Stimulated activated CD8-positive, alpha-beta memory T cell treated with anti-CD3 and anti-CD28 coated beads, Interleukin-12 subunit alpha, Interleukin-12 subunit beta, amount 100 ng/mL, for 4 hours (primary cell): Measurements from ENCODE around the gene ALAS2.
"Not testable (repeated sequence)": the region's sequence is repeated elsewhere in the genome, so short reads cannot be mapped to it uniquely, and the experiment has no call there.

Experiments
- DNase-seq: peaks from one replicate; pipeline ENCODE4 v3.0.0-alpha.2; 2020; ENCODE audit warnings: low read depth

ALAS2 gene, protein sequence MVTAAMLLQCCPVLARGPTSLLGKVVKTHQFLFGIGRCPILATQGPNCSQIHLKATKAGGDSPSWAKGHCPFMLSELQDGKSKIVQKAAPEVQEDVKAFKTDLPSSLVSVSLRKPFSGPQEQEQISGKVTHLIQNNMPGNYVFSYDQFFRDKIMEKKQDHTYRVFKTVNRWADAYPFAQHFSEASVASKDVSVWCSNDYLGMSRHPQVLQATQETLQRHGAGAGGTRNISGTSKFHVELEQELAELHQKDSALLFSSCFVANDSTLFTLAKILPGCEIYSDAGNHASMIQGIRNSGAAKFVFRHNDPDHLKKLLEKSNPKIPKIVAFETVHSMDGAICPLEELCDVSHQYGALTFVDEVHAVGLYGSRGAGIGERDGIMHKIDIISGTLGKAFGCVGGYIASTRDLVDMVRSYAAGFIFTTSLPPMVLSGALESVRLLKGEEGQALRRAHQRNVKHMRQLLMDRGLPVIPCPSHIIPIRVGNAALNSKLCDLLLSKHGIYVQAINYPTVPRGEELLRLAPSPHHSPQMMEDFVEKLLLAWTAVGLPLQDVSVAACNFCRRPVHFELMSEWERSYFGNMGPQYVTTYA

DNA sequence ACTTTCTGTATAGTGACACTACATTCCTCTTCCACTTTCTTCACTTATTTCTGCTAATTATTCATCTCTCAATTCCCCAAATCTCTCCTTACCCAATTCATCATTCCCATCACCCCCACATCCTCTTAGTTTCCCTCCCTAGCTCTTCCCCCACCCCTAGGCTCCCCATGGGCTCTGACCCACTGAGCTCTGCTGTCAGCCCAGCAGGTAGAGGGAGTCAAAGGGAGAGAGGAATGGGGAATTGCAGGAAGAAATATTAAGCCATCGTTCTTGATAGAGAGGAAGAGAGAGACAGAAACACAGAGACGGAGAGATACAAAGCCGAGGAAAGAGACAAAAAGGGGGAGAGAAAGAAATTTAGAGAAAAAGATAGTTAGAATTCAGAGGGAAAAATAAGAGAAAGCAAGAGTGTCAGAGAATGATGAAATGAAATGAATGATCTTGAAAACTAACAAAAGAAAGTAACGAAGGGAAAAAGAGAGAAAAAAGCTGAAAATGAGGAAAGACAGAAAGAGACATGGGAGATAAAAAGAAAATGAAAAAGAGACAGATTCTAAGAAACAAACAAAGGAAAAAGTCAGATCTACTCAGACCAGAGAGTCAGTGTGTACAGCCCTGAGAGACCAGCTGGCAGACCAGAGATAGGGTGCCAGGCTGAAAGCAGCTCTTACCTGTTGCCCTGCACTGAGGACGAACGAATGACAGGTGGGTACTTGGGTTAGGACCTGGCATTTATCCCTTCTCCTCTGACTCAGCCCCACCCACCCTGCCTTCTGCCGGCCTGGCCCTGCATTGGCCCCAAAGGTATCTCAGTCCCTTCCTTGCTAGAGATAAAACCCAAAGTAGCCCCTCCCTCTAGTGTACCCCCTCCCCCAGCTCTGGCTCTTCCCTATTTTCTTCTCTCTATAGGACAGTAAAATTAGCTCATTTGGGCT is at the start of gene ALAS2:
Gene ALAS2 (minus strand): TSS at position 707 of the 935 bp plus-strand sequence. CDS start 4,977 bp downstream, outside the sequence.
- no peak for DNase-seq

DNA sequence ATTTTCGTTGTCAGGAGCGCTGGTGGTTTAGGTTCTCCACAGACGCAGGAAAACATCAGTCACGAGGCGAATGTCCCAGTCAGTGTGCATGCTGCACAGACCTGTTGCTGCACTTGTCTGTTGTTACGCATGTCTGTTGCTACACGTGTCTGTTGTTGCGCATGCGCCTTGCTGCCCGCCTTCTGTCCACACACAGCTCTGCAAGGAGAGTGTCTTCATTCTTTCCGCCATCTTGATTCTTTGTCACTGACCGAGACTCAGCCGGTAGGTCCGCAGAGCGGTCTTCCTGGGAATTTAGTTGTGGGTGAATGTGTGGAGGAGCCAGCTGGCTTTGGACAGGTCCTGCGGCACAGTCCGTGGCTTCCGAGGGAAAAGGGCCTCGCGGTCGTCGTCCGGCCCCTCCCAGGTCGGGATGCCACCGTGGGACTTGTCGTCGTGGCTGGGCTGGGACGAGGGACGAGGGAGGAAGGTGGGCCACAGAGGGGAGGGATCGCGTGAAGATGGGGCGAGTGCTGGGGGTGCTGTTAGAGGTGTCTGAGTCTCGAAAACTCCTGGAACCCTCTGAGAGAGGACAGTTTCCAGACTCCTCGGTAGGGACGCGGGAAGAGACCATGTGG is 44.2 kb upstream of the ALAS2 start, which contains the start of gene PAGE2B:
Gene PAGE2B (plus strand): TSS at position 180 of the 617 bp plus-strand sequence. CDS start 1,012 bp downstream, outside the sequence.
- no peak for DNase-seq

DNA sequence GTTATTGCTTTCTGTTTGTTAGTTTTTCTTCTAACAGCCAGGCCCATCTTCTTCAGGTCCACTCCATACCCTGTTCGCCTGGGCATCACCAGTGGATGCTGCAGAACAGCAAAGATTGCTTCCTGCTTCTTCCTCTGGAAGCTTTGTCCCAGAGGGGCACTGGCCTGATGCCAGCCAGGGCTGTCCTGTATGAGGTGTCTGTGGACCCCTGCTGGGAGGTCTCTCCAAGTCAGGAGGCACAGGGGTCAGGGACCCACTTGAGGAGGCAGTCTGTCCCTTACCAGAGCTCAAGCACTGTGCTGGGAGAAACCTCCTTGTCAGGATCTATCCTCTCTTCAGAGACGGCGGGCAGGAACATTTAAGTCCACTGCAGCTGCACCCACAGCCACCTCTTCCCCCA is 41.5 kb upstream of the ALAS2 start:
- no peak for DNase-seq

DNA sequence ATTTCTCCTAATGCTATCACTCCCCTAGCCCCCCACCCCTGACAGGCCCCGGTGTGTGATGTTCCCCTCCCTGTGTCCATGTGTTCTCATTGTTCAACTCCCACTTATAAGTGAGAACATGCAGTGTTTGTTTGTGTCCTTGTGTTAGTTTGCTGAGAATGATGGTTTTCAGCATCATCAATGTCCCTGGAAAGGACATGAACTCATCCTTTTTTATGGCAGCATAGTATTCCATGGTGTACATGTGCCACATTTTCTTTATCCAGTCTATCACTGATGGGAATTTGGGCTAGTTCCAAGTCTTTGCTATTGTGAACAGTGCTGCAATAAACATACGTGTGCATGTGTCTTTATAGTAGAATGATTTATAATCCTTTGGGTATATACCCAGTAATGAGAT is 36.4 kb upstream of the ALAS2 start:
- not testable (repeated sequence) for DNase-seq

DNA sequence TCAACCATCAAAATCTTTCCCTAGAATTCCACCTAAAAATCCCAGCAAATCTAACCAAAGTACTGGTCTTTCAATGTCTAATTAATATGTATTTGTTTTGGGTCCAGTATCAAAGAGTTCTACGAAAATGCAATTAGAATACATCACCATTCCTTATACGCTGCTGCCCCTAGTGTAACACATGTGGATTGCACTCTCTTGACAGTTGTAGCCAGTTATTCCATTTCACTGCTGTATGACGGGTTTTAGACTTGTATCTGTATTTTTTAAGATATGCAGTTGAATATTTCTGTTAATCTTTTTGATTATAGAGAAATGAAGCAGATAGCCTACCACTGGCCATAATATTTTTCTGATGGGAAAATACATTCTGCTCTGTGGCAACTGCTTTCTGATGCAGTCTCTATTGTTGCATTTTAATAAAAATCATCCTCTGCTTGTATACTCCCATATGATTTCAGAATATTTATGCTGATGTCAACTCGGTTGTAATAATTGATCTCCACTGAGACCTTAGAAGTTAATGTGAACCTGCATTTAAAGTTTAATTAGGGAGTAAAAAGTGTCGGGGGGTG is 27.0 kb upstream of the ALAS2 start:
- no peak for DNase-seq

DNA sequence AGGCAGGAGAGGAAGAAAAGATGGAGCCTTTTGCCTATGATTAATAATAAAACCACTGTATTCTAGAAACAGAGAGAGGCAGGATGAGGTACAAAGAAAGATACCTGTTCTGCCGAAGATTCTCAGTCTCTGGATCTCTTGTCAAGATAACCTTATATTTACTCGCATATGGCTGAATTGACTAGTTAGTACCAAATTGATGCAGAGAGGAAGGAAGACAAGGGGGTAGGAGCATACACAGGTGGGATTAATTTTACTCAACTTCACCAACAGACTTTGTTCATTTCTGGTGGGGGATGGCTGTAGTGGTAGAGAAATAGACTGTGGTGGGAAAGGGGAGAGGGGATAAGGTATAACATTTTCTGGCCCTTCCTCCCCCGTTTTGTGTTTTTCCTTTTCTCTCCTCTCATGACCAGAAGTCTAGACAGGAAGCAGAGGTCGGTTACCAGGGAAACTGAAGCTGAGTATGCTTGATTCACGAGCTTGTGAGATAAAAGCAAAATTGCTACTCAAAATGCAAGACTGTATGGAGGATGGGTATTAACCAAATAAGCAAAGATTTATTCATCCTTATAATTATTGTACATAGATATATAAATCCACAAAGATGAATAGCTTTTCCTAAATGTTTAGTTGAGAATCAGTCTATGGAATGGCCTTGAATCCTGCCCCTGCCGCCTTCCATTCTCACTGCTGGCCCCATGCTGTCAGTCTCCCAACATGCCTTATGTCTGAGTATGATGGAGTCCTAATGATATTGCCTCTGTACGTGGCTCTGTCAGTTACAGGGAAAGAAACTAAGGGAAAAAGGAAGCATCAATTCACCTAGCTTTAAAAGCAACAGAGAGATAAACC is 26.3 kb upstream of the ALAS2 start:
- no peak for DNase-seq

DNA sequence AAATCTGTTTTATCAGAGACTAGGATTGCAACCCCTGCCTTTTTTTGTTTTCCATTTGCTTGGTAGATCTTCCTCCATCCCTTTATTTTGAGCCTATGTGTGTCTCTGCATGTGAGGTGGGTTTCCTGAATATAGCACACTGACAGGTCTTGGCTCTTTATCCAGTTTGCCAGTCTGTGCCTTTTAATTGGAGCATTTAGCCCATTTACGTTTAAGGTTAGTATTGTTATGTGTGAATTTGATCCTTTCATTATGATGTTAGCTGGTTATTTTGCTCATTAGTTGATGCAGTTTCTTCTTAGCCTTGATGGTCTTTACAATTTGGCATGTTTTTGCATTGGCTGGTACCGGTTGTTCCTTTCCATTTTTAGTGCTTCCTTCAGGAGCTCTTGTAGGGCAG is 19.8 kb upstream of the ALAS2 start:
- DNase-seq, result not testable (repeated sequence)

DNA sequence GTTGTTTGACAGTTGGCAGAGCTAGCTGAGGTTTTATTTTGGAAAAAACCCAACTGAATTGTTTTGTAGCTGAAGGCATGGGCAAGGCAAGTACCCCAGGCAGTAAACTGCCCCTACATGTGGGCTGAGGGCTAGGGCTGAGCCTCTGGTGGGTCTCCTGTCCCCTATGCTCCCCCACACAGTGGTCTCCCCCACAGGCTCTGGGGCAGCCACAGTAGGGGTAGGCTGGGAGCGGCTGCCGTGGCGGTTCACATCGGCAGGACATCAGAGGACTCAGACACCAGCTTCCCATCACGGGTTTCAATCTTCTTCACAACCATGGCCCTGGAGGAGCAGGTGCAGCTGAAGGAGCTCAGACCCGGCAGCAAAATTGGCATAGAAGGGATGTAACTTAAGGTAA is 10.7 kb upstream of the ALAS2 start:
- no peak for DNase-seq

DNA sequence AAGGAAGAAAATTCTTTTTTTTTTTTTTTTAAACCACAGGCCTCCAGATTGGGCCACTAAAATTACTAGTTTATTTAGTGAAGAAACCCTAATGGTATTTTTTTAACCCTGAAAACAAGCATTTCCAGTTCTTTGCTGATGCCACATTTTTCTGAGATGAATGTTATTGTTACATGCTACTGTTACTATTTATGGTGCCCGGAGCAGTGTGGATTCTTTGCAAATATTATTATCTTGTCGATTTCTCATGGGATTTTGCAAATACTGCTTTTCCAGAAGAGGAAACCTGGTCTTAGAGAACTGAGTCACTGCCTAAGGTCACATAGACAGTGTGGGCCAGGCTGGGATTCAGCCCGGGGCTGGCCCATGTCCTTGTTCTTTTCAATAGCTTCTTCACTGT is 8.7 kb upstream of the ALAS2 start:
- no peak for DNase-seq

DNA sequence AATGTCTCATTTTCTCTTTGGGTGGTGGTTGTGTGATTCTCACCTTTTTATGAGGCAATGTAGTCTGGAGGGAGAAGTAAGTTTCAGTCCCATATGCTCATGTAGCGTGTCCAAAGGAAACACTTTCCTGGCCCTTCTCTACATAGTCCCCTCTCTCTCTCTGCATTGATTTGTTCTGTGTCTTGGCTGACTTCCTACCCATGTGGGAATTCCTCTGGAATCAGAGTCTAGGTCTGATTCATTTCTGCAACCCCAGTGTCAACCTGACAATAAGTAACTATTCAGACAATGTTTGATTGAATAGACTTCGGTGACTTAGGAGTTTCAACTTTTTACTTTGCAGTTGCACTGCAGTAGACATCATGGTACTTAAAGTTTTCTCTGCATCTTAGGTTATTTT is 2.7 kb upstream of the ALAS2 start:
- no peak for DNase-seq

DNA sequence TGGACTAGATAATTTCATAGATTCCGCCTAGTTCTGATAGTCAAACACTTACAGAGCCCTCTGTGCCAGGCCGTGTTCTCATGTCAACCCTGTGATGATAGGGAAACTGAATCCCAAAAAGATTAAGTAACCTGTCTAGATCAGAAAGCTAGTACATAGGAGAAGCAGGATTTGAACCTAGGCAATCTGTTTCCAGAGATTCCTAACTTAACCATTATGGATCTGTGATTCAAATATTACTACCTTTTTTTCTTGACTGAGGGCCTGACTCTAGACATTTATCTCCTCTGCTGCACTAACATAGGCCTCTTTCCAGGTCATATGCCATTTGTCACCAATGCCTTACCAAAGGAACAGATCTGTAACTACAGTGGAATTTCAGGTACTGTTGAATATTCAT is 1.5 kb downstream of the ALAS2 start:
- no peak for DNase-seq

DNA sequence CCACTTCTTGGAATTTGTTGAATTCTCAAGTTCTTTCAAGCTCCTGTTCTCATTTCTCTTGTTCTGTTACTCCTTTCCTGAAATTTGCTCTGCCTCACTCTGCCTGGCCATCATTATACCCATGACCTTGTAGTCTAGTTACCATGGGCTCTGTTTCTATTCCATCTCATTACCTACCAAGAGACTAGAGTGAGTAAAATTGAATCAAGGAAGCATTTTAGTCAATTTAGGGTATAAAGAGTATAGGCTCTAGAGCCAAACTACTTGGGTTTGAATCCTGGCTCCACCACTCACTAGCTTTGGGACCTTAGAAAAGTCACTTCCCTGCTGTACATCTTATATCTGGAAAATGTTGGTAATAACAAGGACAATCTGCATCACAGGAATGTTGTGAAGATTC is 2.2 kb downstream of the ALAS2 start:
- DNase-seq, result no peak

DNA sequence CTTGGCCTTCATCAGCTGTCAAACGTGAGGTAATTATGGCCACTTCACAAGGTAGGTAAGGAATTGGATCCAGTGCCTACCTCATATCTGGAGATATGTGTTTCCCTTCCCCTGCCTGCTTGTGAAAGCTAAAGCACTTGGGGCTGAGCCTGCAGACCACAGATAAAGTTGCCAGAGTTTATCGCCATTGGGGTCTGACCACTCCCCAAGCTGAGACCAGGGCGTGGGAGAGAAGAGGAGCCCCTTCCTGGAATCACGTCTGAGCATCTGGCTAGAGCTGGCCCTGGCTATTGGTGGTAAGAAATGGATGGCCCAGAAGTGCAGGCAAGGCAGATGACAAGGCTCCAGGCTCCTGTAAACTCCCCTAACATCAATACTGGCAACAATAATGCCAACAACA is 2.7 kb downstream of the ALAS2 start:
- no peak for DNase-seq

DNA sequence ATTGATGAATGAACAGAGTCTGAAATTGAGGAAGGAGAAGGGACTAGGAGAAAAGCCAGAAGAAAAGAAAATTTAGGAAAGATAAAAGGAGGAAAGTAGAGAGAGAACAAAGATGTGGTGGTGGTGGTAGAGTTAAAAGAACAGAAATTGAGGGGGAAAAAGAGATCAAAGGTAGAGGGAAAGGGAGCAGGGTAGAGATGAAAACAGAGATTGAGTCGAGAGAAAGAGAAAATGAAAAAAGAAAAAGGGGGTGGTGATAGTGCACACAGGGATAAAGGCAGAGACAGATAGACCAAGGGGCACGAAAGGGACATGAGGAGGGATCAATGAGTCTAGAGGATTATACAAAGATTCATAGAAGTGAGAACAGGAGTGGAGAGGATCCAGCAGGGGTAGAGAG is 3.9 kb downstream of the ALAS2 start:
- no peak for DNase-seq

DNA sequence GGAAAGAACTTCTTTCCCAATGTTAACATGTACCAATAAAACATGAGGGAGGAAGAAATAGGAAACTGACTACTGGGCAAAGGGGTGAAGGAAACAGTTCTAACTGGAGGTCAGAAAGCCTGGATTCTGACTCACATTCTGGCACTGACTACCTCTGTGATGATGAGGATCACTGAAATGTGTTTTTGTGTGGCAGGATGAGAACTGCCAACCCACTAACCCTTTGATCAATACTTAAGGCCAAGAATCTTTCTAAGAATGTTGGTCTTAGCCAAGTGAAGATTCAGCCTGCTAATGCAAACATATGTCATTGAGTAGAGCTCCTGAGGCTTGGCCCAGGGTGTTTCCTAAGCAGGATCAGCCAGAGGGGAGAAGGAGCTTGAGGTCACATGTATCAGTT is 4.6 kb downstream of the ALAS2 start:
- DNase-seq, result no peak

DNA sequence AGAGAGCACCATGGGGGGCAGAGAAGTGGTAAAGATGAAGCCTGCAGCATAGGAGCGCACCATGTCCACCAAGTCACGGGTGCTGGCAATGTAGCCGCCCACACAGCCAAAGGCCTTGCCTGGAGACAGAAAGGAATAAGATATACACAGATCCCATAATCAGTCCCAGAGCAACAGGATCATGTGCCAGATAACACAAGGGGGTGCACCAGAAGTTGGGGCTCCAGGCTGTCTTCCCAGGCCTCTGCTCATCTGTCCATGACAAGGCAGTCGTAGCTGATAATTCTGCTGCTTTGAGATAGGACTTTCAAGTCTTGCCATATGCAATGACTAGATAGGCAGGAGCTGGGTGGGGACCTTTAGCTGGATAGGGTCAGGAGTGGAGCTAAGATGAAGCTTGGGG is 15.9 kb downstream of the ALAS2 start:
- DNase-seq, result no peak

DNA sequence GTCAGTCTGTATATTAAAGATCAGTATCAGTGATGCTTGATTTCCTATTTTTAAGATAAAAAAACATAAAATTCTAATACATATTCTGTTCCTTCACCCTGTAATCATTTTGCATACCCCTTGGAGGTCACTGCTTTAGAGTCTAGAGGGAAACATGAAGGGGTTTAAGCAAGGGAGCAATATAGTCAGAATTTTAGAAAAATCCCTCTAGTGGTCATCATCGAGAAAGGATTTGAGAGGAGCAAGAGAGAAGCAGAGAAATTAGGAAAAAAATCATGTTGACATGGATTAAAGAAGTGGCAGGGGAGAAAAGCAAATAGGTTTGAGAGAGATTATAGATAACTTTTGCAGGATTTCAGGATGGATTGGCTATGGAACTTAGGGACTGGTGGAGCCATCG is 19.5 kb downstream of the ALAS2 start:
- no peak for DNase-seq

DNA sequence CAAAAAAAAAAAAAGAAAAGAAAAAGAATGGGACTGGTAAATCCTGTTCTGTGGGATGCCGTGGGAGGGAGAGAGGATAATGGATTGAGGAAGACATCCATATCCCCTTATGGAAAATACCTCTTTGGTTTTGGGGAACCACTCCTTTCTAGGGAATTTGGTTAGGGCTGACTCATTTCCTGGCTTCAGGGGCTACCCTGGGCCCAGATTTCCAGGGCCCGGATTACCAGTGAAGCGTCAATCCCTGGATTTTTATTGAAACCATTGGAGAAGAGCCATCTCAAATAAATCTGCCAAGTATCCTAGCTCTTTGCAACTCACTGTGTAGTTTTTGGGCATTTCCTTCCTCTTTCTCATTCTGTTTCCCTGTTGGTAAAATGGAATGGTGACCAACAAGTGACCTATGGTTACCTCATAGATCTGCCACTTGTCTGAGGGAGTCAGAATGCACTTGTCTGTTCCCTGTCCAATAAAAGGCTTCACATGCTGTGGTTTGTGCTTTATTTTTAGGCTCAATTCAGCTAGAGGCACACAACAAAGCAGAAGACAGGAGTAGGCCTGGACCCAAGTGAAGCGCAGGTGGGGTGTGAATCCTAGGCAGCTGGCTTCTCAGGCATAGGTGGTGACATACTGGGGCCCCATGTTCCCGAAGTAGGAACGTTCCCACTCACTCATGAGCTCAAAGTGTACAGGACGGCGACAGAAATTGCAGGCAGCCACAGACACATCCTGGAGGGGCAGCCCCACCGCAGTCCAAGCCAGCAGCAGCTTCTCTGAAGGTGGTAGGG is 22.0 kb downstream of the ALAS2 start:
- no peak for DNase-seq

DNA sequence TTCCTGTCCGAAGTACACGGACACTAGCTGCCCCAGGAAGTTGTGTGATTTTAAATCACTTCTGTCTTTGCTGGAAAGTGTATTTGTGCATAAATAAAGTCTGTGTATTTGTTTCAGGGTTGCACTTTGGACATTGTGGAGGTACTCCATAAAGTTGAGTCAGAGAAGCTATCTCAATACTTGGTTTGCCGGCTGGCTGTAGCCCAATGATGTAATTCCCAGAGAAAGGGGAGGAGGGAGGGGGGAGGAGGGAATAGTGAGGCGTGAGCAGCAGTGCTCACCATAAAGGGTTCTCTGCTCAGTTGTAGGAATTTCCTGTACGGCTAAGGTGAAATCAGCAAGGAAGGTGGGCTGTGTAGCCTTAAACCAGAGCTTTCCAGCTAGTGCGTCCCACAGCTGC is 23.1 kb downstream of the ALAS2 start:
- no peak for DNase-seq
